HCT116 (cell line): ENCODE results near the gene FAM89B. TPM values are rescaled to one million over a fixed set of nuclear protein-coding genes. Genes with fewer than 3 reads are reported as not detected.

Experiments
- ATAC-seq: fragments of 200-7000 bp; cut with Tn5 transposase; 2 replicates; pipeline ENCODE4 v1.9.1; 2020; ENCODE audit warnings: mild to moderate bottlenecking, moderate library complexity
- BruUV-seq: library from RNA; stranded (reverse); fragments of 400-500 nt; replicated peaks from 2 replicates; lab custom pipeline; 2021; lab: Mats Ljungman, UMichigan
- CTCF ChIA-PET: fragments of 300-600 bp; sonication (Branson Sonifier 250); formaldehyde crosslinking; loops from one replicate; lab custom pipeline; 2021; ENCODE audit warnings: antibody characterized with exemption; lab: Charles Lee
- POLR2A ChIA-PET: fragments of 300-600, 350-600 bp; sonication (Branson Sonifier 250); formaldehyde crosslinking; loops from one replicate; lab custom pipeline; 2021; ENCODE audit warnings: antibody characterized with exemption; lab: Charles Lee
- RAD21 ChIA-PET, 2 experiments: fragments of 300-600 bp; sonication (Branson Sonifier 250); formaldehyde crosslinking; loops; one replicate each; lab custom pipeline; 2023; ENCODE audit warnings: low total read pairs in 2 of 2; ENCODE audit not compliant: uncharacterized antibody in 2 of 2, unreplicated experiment in 2 of 2, low non-redundant PET in 1 of 2; lab: Charles Lee
- DNase-seq: peaks from one replicate; pipeline ENCODE4 v3.0.0-alpha.2; 2010; ENCODE audit warnings: low read depth, low spot score
- H2AFZ ChIP-seq: fragments of 200-600 bp; shearing (Covaris generic), sonication (generic); 2 replicates; pipeline ENCODE4 v1.6.1; 2017; ENCODE audit warnings: low read depth, mixed run types, mixed read lengths, antibody characterized with exemption, low read length; ENCODE audit not compliant: poor library complexity, severe bottlenecking
- H3K27ac ChIP-seq: 2 replicates; pipeline ENCODE4 v1.5.1; 2012; ENCODE audit warnings: low read depth, low read length
- H3K27me3 ChIP-seq: fragments of 200-600 bp; sonication (generic); 2 replicates; pipeline ENCODE4 v1.6.1; 2016; ENCODE audit warnings: mixed run types, low read length, mixed read lengths; ENCODE audit not compliant: insufficient read depth
- H3K36me3 ChIP-seq, 2 experiments: fragments of 200-500 bp in 1 of 2; fragments of 200-600 bp in 1 of 2; sonication (Bioruptor generic) in 1 of 2; sonication (generic) in 1 of 2; 2 replicates each; pipeline versions ENCODE4 v1.5.1 to v1.6.1; 2014 to 2016; ENCODE audit warnings: low read length in 2 of 2, inconsistent platforms in 1 of 2, mixed read lengths in 1 of 2, mixed run types in 1 of 2; ENCODE audit not compliant: insufficient read depth in 2 of 2, control insufficient read depth in 1 of 2
- H3K4me1 ChIP-seq, 2 experiments: fragments of 200-600 bp in 1 of 2; sonication (generic) in 1 of 2; 2 replicates each; pipeline versions ENCODE4 v1.5.1 to v1.6.1; 2012 to 2017; ENCODE audit warnings: low read length in 2 of 2, inconsistent platforms in 1 of 2, mild to moderate bottlenecking in 1 of 2, mixed read lengths in 1 of 2, mixed run types in 1 of 2, moderate library complexity in 1 of 2; ENCODE audit not compliant: insufficient read depth in 2 of 2, control insufficient read depth in 1 of 2
- H3K4me2 ChIP-seq: fragments of 200-600 bp; sonication (generic); 2 replicates; pipeline ENCODE4 v1.6.1; 2017; ENCODE audit warnings: mixed run types, low read length, mixed read lengths
- H3K4me3 ChIP-seq, 2 experiments: fragments of 200-600 bp in 1 of 2; sonication (generic) in 1 of 2; replicated peaks in 1 of 2; 2 replicates each; pipeline ENCODE4 v1.5.1; 2011 to 2016; ENCODE audit warnings: low read length in 2 of 2, control low read depth in 1 of 2, low read depth in 1 of 2, mild to moderate bottlenecking in 1 of 2, mixed read lengths in 1 of 2, mixed run types in 1 of 2
- H3K79me2 ChIP-seq: fragments of 200-600 bp; sonication (generic); 2 replicates; pipeline ENCODE4 v1.6.1; 2017; ENCODE audit warnings: mild to moderate bottlenecking, mixed run types, low read length, moderate library complexity, mixed read lengths; ENCODE audit not compliant: insufficient read depth
- H3K9ac ChIP-seq: fragments of 200-600 bp; sonication (generic); 2 replicates; pipeline ENCODE4 v1.6.1; 2016; ENCODE audit warnings: low read length, mixed read lengths
- H3K9me2 ChIP-seq: fragments of 200-600 bp; sonication (generic), shearing (Covaris generic); 2 replicates; pipeline ENCODE4 v1.6.1; 2017; ENCODE audit warnings: mixed run types, mild to moderate bottlenecking, moderate library complexity; ENCODE audit not compliant: insufficient read depth
- H3K9me3 ChIP-seq, 2 experiments: fragments of 200-500 bp in 1 of 2; fragments of 200-600 bp in 1 of 2; sonication (Bioruptor generic) in 1 of 2; sonication (generic) in 1 of 2; 2 replicates each; pipeline ENCODE4 v1.6.1; 2014 to 2017; ENCODE audit warnings: low read length in 2 of 2, mixed read lengths in 2 of 2, inconsistent platforms in 1 of 2, low read depth in 1 of 2, mild to moderate bottlenecking in 1 of 2, mixed run types in 1 of 2, moderate library complexity in 1 of 2; ENCODE audit not compliant: control insufficient read depth in 1 of 2, insufficient read depth in 1 of 2
- H4K20me1 ChIP-seq: fragments of 200-600 bp; sonication (generic), shearing (Covaris generic); 2 replicates; pipeline ENCODE4 v1.6.1; 2017; ENCODE audit warnings: mixed run types, mild to moderate bottlenecking, moderate library complexity; ENCODE audit not compliant: insufficient read depth
- POLR2A ChIP-seq: IDR thresholded peaks from 2 replicates; pipeline ENCODE4 v1.7.0; 2011; ENCODE audit warnings: borderline replicate concordance; ENCODE audit not compliant: insufficient read depth, insufficient read length; ENCODE audit errors: extremely low read depth
- SP1 ChIP-seq: IDR thresholded peaks from 2 replicates; pipeline ENCODE4 v1.6.1; 2012; ENCODE audit warnings: low read depth
- TCF7L2 ChIP-seq: IDR thresholded peaks from 2 replicates; pipeline ENCODE4 v1.7.0; 2011; ENCODE audit warnings: borderline replicate concordance, inconsistent platforms; ENCODE audit not compliant: insufficient read depth, insufficient read length; ENCODE audit errors: extremely low read depth
- ZFX ChIP-seq: fragments of 450-650 bp; IDR thresholded peaks from 2 replicates; pipeline ENCODE4 v1.6.1; 2017
- intact Hi-C: fragments of 100-400 bp; cut with micrococcal nuclease; formaldehyde crosslinking; loops from 2 replicates; pipeline ENCODE4 v1.10.0; 2022
- total RNA-seq: library from RNA; stranded (reverse); gene quantifications from one replicate; pipeline ENCODE4 v1.2.1, GENCODE V29; 2021; ENCODE audit not compliant: unreplicated experiment
- TF ChIP-seq, protein P1 (sequence below): IDR thresholded peaks from 2 replicates; pipeline ENCODE4 v1.6.1; 2012

Gene FAM89B
- total RNA-seq, 1 experiment from 2014 or later: 60.0 TPM

DNA sequence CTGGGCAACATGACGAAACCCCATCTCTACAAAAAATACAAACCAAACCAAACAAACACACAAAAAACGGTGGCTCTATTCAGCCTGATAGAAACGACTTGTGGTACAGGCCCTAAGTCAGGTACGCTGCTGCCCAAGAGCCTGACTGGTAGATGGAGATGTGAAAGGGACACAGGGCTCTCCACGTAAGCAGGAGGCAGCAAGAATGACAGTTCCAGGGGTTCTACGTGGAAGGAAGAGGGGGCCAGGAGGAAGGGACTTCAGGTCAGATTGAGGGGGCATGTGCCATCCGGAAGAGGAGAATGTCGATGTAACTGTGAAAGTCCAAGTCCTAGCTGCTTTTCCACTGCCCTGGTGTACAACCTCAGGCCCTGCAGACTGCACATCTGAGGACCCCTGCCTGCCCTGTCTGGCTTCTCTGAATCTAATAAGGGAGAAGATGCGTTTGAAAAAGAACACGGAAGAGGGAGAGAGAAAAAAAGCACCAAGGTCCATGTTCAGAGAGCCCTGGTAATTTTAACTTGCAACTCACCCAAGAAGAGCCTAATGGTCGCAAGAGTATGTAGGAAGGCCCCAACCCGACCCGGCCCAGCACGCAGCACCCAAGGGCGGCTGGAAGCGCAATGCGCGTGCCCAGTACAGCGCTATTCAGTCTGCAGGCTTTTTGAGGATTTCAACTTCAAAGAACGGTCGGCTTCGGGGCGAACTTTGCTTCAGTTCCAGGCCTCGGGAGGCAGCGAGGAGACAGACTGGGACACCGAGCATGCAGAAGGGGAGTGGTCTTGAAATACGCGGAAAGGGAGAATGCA is 3.0 kb upstream of the FAM89B start:
- TSS peak; percentile 74 for BruUV-seq
- H3K79me2 ChIP-seq: peaks cover 58% of the 10 kb centered on the region
- no peaks in the 10 kb centered on the region for H3K27me3 ChIP-seq
- POLR2A ChIA-PET: interaction anchor here (1.5 kb wide), 1 partner anchor 9 kb away, joined by 17 read pairs; no protein-coding TSS in a partner anchor
- CTCF ChIA-PET: interaction anchor here (0.9 to 4.5 kb wide), 6 partner anchors 8 to 743 kb away, joined by 3 to 89 read pairs (median 4); partner anchors contain the start of gene PCNX3
- peak overlapping the region; percentile 98 for H3K9ac ChIP-seq
- RAD21 ChIA-PET: interaction anchor here in 1 of 2 experiments (1.0 to 3.3 kb wide), 2 partner anchors 23 to 29 kb away, joined by 4 to 32 read pairs; no protein-coding TSS in a partner anchor
- no peaks in the 10 kb centered on the region for H3K9me2 ChIP-seq
- no peak overlapping the region for H2AFZ ChIP-seq
- DNase-seq: no peak
- H3K9me3 ChIP-seq: no peaks in the 10 kb centered on the region
- no peaks in the 10 kb centered on the region; a peak in 1 of 4 replicates for H3K36me3 ChIP-seq
- peak; percentile 18 for ATAC-seq
- peak overlapping the region; percentile 78 for H3K4me2 ChIP-seq
- H4K20me1 ChIP-seq: no peaks in the 10 kb centered on the region
- peaks cover 30 to 66% of the 10 kb centered on the region in 2 experiments for H3K4me1 ChIP-seq
- peak; percentile 59 for TF ChIP-seq POLR2A
- no peak for TF ChIP-seq TCF7L2
- TF ChIP-seq, protein P1, sequence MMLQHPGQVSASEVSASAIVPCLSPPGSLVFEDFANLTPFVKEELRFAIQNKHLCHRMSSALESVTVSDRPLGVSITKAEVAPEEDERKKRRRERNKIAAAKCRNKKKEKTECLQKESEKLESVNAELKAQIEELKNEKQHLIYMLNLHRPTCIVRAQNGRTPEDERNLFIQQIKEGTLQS: no peak
- peak; percentile 74; the same call in 1 of the 2 replicates for TF ChIP-seq ZFX
- TF ChIP-seq SP1: no peak
- H3K27ac ChIP-seq: peak overlapping the region; percentile 94
- intact Hi-C loops: no loop called here
- H3K4me3 ChIP-seq: peak overlapping the region; percentile 97 to 100
